Osteoblast (primary cell): ENCODE results near the gene ZNF329. TPM values are rescaled to one million over a fixed set of nuclear protein-coding genes. Genes with fewer than 3 reads are reported as not detected.
"Not testable (repeated sequence)": the region's sequence is repeated elsewhere in the genome, so short reads cannot be mapped to it uniquely, and the experiment has no call there.

Source experiments
- DNase-seq: peaks from one replicate; pipeline ENCODE4 v3.0.0; 2011; ENCODE audit warnings: low spot score, mixed read lengths; ENCODE audit not compliant: insufficient read length; ENCODE audit errors: missing footprints
- H2AFZ ChIP-seq: 2 replicates; pipeline ENCODE4 v1.6.0; 2011; ENCODE audit warnings: mild to moderate bottlenecking, low read length
- H3K27ac ChIP-seq: 2 replicates; pipeline ENCODE4 v1.5.1; 2011; ENCODE audit warnings: mild to moderate bottlenecking, low read depth, low read length, moderate library complexity
- H3K27me3 ChIP-seq: 2 replicates; pipeline ENCODE4 v1.6.0; 2012; ENCODE audit warnings: mild to moderate bottlenecking, control low read depth, inconsistent platforms, low read length, moderate library complexity; ENCODE audit not compliant: insufficient read depth
- H3K36me3 ChIP-seq: 2 replicates; pipeline ENCODE4 v1.5.1; 2011; ENCODE audit warnings: mild to moderate bottlenecking, low read length, control low read depth, moderate library complexity; ENCODE audit not compliant: insufficient read depth
- H3K4me1 ChIP-seq: 2 replicates; pipeline ENCODE4 v1.5.1; 2011; ENCODE audit warnings: mild to moderate bottlenecking, low read length, control low read depth, moderate library complexity; ENCODE audit not compliant: insufficient read depth
- H3K4me2 ChIP-seq: 2 replicates; pipeline ENCODE4 v1.6.0; 2011; ENCODE audit warnings: mild to moderate bottlenecking, low read length; ENCODE audit not compliant: insufficient read depth
- H3K4me3 ChIP-seq: fragments of 200-600 bp; sonication (generic); 3 replicates; pipeline ENCODE4 v1.5.1; 2012; ENCODE audit warnings: mild to moderate bottlenecking, low read length, inconsistent platforms; ENCODE audit not compliant: insufficient read depth
- H3K79me2 ChIP-seq: 2 replicates; pipeline ENCODE4 v1.6.0; 2012; ENCODE audit warnings: mild to moderate bottlenecking, low read length, control low read depth, inconsistent platforms; ENCODE audit not compliant: insufficient read depth
- H3K9me3 ChIP-seq: 2 replicates; pipeline ENCODE4 v1.5.1; 2011; ENCODE audit warnings: low read depth, low read length, control low read depth
- H4K20me1 ChIP-seq: 2 replicates; pipeline ENCODE4 v1.6.0; 2012; ENCODE audit warnings: mild to moderate bottlenecking, low read length, control low read depth; ENCODE audit not compliant: insufficient read depth
- CTCF ChIP-seq: IDR thresholded peaks from 2 replicates; pipeline ENCODE4 v1.5.1; 2011; ENCODE audit warnings: mild to moderate bottlenecking, low read depth, low read length, moderate library complexity; ENCODE audit errors: extremely low read depth
- total RNA-seq: library from RNA; depleted of rRNA; stranded (reverse); fragments of >200 nt; gene quantifications from 2 replicates; pipeline ENCODE4 v1.2.3, GENCODE V29; 2012

ZNF329 gene
- total RNA-seq, 1 donor, result 11.9 TPM

DNA sequence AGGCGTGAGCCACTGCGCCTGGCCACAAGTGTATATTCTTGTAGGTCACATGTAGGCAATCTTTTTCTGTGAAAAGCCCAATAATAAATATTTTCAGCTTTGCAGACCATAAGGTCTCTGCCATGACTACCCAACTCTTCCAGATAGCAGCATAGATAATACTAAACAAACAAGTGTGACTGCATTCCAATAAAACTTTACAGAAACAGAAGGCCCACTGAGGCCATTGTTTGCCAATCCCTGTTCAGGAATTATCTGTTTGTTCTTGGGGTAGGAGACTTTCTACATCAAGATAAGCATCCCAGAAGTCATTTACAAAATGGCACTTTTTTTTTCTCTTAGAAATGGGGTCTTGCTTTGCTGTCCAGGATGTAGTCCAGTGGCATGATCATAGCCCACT lies 2.8 kb upstream of the ZNF329 start:
- H3K4me1 ChIP-seq, result peaks cover 12% of the 10 kb centered on the region
- H4K20me1 ChIP-seq, result no peaks in the 10 kb centered on the region
- H2AFZ ChIP-seq, result no peak overlapping the region
- no peak overlapping the region for H3K4me2 ChIP-seq
- H3K9me3 ChIP-seq, result no peaks in the 10 kb centered on the region
- no peaks in the 10 kb centered on the region for H3K27me3 ChIP-seq
- TF ChIP-seq CTCF, result no peak
- H3K79me2 ChIP-seq, result peaks cover 27% of the 10 kb centered on the region
- H3K4me3 ChIP-seq, result no peak overlapping the region
- no peaks in the 10 kb centered on the region for H3K36me3 ChIP-seq
- DNase-seq, result no peak
- no peak overlapping the region for H3K27ac ChIP-seq

- H3K4me2 ChIP-seq, DNase-seq, H4K20me1 ChIP-seq, H3K36me3 ChIP-seq, H3K4me1 ChIP-seq, H3K4me3 ChIP-seq, H3K27me3 ChIP-seq, H3K9me3 ChIP-seq, H3K27ac ChIP-seq, H2AFZ ChIP-seq: not testable (repeated sequence)
- H3K79me2 ChIP-seq, result peaks cover 49% of the 10 kb centered on the region
These were observed 3.1 kb downstream of the ZNF329 start for GRCh38 chr19:58147475-58147874.

GRCh38 chr19:58145849-58146248 lies 4.7 kb downstream of the ZNF329 start:
- peaks cover 7% of the 10 kb centered on the region for H3K9me3 ChIP-seq
- H2AFZ ChIP-seq, result no peak overlapping the region
- no peak overlapping the region for H3K27ac ChIP-seq
- H3K79me2 ChIP-seq, result peaks cover 55% of the 10 kb centered on the region
- H3K36me3 ChIP-seq, result peaks cover 8% of the 10 kb centered on the region
- no peak overlapping the region for H3K4me2 ChIP-seq
- H3K4me1 ChIP-seq, result peaks cover 5% of the 10 kb centered on the region
- no peaks in the 10 kb centered on the region for H4K20me1 ChIP-seq
- no peaks in the 10 kb centered on the region for H3K27me3 ChIP-seq
- no peak for DNase-seq
- no peak for TF ChIP-seq CTCF
- H3K4me3 ChIP-seq, result no peak overlapping the region

GRCh38 chr19:58134244-58134643 lies 16.3 kb downstream of the ZNF329 start:
- H3K9me3 ChIP-seq, result peaks cover 36% of the 10 kb centered on the region
- no peak for TF ChIP-seq CTCF
- H3K4me2 ChIP-seq, result no peak overlapping the region

GRCh38 chr19:58129284-58129683 lies 21.3 kb downstream of the ZNF329 start:
- H3K4me2 ChIP-seq, result no peak overlapping the region
- no peak overlapping the region for H3K4me3 ChIP-seq
- TF ChIP-seq CTCF, result no peak
- H3K27ac ChIP-seq, result no peak overlapping the region
- no peaks in the 10 kb centered on the region for H3K4me1 ChIP-seq
- peaks cover 58% of the 10 kb centered on the region for H3K9me3 ChIP-seq
- no peaks in the 10 kb centered on the region for H3K27me3 ChIP-seq
- peaks cover 39% of the 10 kb centered on the region for H3K36me3 ChIP-seq
- DNase-seq, result no peak
- H2AFZ ChIP-seq, result no peak overlapping the region
- no peaks in the 10 kb centered on the region for H4K20me1 ChIP-seq
- H3K79me2 ChIP-seq, result no peaks in the 10 kb centered on the region

More at GRCh38 chr19:58134244-58134643, 16.3 kb downstream of the ZNF329 start:
- Histone ChIP-seq H3K4me3 (no peak overlapping the region), H2AFZ (no peak overlapping the region), H4K20me1 (no peaks in the 10 kb centered on the region), H3K79me2 (peaks cover 4% of the 10 kb centered on the region), H3K4me1 (no peaks in the 10 kb centered on the region), H3K36me3 (peaks cover 56% of the 10 kb centered on the region), H3K27me3 (no peaks in the 10 kb centered on the region), H3K27ac (no peak overlapping the region)
- DNase-seq, result no peak
